Stimulated activated CD8-positive, alpha-beta memory T cell treated with anti-CD3 and anti-CD28 coated beads, Interleukin-7, amount 100 ng/mL, for 48 hours (primary cell): ENCODE measurements around the gene ELMO1.

ENCODE experiments used
- DNase-seq, 2 donors: peaks; one replicate each; pipeline ENCODE4 v3.0.0-alpha.2; 2020; ENCODE audit warnings: low read depth in 1 of 2; ENCODE audit errors: extremely low read depth in 1 of 2

ELMO1 gene

GRCh38 chr7:37198906-37199485, 249.7 kb downstream of the ELMO1 start:
- peak; percentile 18 to 53 for DNase-seq

GRCh38 chr7:37198041-37198905, 250.4 kb downstream of the ELMO1 start:
- DNase-seq = no peak

GRCh38 chr7:37197108-37197507, 251.6 kb downstream of the ELMO1 start:
- no peak for DNase-seq

GRCh38 chr7:37196676-37197075, 252.0 kb downstream of the ELMO1 start:
- no peak for DNase-seq

- DNase-seq = no peak
Measured at GRCh38 chr7:37195388-37195787, 253.3 kb downstream of the ELMO1 start.

DNA sequence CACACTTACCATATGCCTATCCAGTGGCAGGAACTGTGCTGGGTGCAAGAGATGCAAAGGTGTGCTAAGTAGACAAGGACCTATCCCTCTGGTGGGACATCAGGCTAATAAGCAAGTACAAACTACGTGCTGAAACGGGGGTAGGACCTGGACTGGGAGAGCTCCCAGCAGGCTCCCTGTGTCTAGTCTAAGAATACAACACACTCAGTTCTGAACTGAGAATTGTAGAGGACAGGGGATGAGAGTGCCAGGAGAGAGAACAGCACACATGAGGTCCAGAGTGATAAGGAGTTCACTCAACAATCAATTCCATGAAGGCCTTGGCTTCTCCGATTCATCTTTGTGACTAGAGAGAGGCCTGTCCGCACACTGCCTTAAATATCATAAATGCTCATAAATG, 253.7 kb downstream of the ELMO1 start:
- DNase-seq = no peak

GRCh38 chr7:37193775-37194135, 254.9 kb downstream of the ELMO1 start:
- no peak for DNase-seq

GRCh38 chr7:37193087-37193774, 255.4 kb downstream of the ELMO1 start:
- DNase-seq = no peak

DNA sequence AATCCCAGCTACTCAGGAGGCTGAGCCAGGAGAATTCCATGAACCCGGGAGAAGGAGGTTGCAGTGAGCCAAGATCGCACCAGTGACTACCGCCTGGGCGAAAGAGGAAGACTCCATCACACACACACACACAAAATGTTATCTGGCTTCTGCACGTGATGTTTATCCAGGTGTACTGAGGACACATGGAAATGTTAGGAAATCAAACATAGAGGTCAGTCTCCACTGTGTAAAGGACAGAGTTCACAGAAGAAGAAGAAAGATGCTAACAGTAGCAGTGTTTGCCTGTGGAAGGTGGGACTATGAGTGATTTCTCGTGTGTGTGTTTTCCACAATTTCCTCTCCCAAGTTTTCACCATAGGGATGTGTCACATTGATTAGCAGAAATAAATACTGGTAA, 256.9 kb downstream of the ELMO1 start:
- no peak for DNase-seq

- DNase-seq = no peak
Measured at GRCh38 chr7:37187179-37187578, 261.5 kb downstream of the ELMO1 start.

DNA sequence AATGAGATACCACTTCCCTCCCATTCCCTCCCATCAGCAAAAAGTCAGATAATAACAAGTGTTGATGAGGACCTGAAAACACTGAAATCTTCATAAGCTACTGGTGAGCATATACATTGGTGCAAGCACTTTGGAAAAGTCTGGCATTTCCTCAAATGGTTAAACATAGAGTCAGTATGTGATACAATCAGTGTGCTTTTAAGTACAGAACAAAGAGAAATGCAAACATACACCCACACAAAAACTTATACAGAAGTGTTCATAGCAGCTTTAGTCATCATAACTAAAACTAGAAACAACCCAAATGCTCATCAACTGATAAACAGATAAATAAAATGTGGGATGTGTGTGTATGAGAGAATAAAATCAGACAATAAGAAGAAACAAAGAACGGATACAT, 261.9 kb downstream of the ELMO1 start:
- no peak for DNase-seq

GRCh38 chr7:37181550-37181932, 267.1 kb downstream of the ELMO1 start:
- DNase-seq = no peak

DNA sequence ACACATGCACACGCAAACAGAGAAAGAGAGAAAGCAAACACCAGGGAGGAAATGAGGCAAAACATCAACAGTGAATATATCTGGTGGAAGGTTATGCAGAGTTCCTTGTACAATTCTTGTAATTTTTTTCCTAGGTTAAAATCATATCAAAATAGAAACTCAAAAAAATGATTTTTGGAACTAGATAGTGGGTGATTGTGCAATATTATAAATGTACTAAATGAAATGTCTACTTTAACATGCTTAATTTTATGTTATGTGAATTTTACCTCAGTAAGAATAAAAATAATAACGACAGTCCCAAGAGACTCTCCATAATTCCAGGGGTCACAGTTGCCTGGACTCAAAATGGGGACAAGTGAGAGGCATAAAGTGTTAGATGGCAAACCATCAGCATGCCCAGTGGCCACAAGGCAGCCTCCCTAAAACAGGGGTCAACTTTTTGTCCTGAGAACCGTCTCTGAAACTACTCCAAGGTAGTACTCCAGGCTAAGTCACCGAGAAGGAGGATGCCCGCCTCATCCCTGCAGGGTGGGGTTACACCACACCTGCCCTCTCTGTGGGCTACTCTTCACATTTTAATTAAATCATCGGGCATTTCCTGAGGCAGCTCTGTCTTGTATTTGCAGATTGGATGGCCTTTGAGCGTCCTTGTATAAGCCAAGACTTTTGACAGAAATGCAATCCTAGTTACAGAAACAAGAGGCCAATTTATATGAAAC, 267.7 kb downstream of the ELMO1 start:
- no peak for DNase-seq

GRCh38 chr7:37176079-37176478, 272.6 kb downstream of the ELMO1 start:
- DNase-seq = no peak

GRCh38 chr7:37174460-37174859, 274.2 kb downstream of the ELMO1 start:
- DNase-seq = no peak

- DNase-seq = no peak
Measured at GRCh38 chr7:37173670-37174069, 275.0 kb downstream of the ELMO1 start.

DNA sequence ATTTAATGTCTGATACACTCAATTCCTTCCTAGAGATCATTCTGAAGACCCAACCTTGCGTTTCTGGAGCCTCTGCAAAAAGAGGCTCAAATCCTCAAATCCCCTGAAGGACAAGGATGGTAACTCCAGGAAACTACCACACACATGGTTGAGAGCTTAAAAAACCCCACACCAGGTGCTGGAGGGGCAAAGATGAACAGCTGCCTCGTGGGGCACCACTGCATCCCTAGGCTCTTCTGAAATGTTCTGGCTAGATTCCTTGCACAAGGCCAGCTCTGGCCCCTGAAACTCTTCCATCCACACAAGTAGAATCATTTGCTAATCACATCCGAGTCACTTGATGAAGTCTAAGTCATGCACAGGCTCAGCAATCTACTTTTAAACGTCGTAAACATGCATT, 286.6 kb downstream of the ELMO1 start:
- DNase-seq = no peak

- DNase-seq = no peak
Measured at GRCh38 chr7:37160656-37161055, 288.0 kb downstream of the ELMO1 start.

DNA sequence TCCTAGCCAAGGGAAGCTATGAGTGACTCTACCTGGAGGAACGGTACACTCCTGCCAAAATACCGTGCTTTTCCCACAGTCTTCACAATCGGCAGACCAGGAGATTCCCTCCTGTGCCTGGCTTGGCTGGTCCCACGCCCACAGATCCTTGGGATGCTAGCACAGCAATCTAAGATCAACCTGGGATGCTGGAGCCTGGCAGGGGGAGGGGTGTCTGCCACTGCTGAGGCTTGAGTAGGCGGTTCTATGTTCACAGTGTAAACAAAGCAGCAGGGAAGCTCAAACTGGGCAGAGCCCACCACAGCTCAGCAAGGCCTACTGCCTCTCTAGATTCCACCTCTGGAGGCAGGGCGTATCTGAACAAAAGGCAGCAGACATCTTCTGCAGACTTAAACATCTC, 295.3 kb downstream of the ELMO1 start:
- DNase-seq = no peak

DNA sequence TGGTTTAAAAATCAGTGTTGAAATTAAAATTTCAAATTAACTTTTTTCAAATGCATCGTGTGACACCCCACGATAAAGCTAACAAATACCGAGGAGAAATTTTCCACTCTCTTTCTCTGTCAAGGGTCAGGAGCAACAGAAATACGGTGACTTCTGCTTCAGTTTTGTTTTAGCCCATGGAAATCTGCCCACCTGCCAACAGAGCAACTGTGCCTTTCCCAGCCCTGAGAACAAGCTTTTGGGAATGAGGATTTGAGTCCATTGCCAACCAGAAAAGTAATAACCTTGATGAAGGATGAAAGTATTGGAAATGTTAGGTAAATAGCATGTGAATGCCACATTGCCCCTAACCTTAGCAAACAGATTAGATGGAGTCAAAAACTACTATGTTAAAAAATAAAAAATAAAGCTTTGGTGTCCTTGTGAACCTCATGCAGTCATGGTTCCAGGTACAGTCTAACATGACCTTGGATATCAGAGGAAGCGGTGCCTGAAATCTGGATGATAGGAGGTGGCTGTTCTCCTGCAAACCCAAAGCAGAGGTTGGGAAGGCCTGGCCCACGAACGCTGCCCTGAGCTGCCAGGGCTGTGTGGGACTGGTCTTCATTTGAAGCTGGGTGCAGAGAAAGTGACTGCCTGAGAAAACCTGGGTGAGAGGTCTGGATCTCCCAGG, 296.8 kb downstream of the ELMO1 start:
- no peak for DNase-seq

DNA sequence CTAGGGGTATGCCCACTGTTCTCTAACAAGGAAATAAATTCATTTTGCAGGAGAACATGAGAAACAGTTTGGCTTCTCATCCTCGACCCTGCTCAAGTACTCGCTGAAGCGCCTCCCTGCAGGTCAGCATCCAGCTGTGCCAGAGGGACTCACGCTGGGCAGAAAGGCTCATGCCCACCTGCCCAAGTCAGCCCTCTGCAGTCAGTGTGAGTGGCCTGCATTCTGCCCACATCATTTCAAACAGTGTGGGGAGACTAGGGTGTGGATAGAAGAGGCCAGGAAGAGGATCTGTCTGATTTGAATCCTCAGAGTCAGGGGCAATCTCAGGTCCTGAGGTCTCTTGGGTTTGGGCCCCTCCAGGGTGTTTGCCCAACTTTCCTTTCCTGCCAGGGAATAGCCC, 297.8 kb downstream of the ELMO1 start:
- DNase-seq = no peak
